ENCODE results near the gene METTL25B.
A peak's percentile ranks its signal among the peaks of the same experiment; 100 is the strongest.

Gene METTL25B

DNA sequence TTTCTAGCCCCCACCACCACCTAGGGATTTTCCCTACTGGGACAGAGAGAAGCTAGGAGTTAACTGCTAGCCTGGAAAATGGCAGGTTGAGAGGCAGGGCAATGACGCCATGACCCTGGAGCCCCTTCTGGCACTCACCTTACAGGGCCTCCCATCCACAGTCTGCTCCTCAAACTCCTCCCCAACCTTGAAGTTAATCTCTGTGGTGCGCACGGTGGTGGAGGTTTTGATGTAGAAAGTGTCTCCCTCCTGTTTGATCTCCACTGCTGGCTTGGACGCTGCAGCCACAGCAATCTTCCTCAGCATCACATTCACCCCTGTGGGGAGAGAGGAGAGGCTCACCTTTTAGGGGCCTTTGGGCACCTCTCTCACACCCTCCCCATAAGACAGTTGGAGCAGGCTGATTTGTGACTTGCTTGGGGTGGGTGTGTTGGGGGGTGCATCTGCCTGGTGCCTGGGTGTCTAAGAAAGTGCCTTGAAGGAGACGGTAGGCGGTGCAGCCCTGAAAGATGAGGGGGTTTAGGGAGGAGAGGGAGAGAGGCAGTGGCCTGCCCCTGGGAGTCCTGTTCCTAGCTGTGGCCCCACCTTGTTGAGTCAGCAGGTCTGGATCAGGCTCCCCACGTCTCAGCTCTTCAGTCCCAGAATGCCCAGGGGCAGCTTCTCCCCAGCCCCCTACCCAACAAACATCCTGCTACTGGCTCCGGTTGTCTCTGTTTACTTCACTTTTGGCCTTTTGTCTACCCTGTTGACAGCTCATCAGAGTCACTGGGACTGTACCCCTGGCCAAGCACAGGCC is 27.3 kb upstream of the METTL25B start:
- no peak for DNase-seq (ENCODE audit: low spot score)

DNA sequence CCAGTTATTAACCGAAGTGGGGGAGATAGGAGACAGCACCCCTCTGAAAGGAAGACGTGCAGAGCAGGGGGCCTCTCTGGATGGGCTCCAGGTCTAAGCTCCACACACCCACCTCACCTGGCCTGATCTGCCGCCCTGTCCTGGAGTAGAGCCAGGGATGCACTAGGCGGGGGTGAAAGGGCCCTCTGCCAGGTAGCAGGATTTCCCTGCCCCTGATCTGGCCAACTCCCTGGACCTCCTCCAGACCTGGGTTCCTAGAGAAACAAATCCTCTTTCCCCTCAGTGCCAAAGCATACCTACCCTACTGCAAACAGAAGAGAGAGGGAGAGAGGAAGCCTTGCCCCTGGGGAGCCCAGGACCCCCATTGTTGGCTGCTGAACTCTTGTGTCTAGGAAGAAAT is 24.9 kb upstream of the METTL25B start:
- no peak for DNase-seq (ENCODE audit: low spot score)

DNA sequence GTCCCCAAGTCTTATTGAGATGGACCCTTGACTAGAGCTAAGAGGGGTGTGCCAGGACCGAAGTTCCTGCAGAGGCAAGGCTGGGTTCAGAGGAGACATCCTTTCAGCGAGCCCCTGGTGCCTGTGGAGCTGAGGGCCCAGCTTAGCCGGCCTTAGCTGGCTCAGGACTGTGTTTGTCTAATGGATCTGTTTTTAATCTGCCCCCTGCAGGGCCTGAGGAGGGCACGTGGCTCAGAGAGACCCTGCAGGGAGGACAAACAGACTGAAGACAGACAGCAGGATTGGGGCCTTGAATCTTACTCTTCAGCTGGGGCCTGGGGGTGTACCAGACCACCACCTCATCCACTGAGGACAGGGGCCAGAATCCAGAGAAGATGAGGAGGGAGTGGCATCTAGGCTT is 24.5 kb upstream of the METTL25B start:
- no peak for DNase-seq (ENCODE audit: low spot score)

DNA sequence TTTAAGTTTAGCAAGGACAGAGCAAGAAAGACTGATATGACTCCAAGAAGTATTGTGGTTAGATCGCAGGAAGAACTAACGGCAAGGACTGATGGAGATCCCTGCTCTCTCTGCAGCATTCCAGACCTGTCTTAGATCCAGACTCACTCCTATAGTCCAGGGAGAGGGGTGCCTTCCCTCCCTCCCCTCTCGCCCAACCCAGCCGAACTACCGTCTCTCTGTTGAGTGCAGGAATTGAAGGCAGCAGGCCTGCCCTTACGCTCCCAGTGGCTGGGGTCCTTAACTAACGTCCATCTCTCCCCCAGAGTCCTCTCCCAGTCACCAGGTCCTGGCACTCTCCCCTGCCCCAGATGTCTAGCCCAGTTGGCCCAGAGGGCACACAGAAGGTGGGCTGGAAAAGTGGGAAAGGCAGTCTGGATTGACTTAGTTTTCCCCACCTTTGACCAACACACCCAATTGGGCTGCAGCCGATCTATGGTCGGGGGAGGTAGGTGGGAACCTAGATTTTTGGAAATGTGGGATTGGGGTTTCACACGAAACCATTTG is 24.0 kb upstream of the METTL25B start:
- no peak for DNase-seq (ENCODE audit: low spot score)

DNA sequence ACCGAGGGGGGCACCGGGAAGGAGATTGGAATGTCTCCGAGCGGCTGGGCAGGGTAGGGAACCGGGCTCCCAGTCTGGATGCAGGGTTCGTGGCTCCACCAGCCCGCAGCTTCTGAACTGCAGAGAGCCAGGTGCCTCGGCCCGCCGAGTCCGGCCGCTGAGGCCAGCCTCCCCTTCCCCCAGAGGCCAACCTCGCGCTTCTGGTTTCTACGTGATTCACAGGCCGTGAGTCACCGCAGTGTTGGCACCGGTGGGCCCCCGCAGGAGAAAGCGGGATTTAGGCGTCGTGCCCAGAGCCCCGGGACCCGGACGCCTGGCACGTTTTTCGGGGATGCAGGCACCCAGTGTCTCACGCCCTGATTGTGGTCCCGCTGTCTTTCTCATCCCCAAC is 23.3 kb upstream of the METTL25B start:
- DNase-seq (ENCODE audit: low spot score): no peak

DNA sequence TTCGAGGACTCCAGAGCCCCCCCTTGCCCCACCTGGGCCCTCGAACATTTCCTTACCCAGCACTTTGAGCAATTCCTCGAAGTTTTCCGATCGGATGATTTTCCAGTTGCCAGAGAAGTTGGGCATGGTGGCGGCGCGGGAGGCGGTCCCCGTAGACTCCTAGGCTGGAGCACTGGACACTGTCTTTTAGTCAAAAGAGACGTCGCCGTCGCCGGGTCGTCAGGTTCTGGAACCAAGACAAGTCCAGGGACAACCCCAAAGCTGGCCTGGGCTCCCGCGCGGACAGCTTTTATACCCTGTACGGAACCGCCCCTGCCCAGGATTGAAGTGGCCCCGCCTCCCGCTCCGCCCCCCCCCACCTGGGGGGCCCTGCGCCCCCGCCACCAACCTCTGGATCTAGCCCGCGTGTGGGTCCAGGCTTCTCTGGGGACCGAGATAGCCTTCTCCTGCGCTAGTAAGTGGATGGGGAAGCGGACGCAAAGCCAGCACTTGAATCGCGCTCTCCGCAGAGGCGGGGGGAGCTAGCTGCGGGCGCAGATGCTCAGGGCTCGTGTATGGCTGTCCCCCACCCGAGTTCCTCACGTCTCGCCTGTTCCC is 22.9 kb upstream of the METTL25B start, which contains the start of gene CRABP2:
CRABP2 (minus strand) TSS at position 263 of the 597 bp plus-strand sequence; CDS start at position 126, 137 bp downstream.
- DNase-seq (ENCODE audit: low spot score): peak; percentile 67

DNA sequence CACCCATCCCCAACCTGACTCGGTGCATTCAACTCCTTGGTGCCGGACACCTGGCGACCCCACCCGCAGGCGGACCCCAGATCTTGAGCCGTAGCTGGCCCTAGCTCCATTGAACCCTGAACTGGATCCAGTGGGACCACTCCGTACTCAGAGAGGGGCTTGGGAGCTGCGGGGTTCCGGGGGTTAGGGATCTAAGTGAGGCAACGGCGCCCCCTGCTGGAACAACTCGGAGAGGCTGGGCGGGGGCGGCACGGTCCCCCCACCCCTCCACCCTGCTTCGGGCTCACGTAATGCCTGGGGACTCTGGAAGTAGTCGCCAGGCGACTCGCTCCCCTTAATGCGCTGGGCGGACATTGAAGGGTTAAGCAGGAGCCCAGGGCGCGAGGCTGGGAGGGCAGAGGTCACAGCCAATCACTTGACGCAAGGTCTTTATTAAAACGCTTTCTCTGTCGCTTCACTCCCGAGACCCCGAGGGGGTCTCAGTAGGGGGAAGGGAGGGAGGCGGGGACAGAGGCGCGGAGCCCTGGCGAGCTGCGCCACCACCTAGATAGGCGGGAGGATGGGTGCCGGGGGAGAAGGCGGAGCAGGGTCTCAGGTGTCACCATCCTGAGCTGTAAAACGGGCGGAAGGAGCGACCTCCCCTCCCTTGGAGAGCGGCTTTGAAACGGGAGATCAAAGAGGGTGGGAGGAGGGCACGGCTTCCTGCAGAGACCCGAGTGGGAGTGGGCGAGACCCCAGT is 22.2 kb upstream of the METTL25B start:
- DNase-seq (ENCODE audit: low spot score): peak; percentile 90

DNA sequence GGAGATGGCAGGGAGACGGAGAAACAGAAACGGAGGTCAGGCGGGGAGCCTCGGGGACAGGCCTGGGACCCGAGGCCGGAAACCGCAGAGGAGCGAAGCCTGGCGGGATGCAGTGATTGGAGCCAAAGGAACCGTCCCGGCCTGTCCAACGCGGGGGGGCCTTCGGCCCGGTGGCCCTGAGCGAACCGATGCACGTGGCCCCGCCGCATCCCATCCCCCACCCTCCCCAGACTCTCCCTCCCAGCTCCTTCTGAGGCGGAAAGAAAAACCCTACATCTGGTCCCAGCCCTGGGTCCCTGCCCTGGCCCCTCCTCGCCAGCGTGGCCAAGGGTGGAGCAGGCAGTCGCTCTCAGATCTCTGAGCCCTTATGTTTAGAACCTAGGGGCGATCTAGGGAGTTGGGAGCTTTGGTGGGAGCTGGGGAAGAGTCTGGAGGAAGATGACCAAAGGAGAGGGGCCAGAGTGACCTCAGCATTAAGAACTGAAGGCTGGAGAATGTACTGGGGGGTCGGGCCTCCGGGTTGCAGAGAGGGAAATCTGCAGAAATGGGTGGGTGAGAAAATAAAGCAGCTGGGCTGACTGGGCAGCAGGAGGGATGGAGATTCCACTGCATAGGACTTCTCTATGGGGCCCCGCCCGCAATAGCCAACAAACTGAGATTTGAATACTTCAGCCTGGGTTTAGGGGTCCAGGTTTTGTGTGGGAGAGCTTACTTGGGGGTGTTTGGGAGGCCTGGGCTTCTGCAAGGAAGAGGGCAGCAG is 21.4 kb upstream of the METTL25B start:
- DNase-seq (ENCODE audit: low spot score): no peak

DNA sequence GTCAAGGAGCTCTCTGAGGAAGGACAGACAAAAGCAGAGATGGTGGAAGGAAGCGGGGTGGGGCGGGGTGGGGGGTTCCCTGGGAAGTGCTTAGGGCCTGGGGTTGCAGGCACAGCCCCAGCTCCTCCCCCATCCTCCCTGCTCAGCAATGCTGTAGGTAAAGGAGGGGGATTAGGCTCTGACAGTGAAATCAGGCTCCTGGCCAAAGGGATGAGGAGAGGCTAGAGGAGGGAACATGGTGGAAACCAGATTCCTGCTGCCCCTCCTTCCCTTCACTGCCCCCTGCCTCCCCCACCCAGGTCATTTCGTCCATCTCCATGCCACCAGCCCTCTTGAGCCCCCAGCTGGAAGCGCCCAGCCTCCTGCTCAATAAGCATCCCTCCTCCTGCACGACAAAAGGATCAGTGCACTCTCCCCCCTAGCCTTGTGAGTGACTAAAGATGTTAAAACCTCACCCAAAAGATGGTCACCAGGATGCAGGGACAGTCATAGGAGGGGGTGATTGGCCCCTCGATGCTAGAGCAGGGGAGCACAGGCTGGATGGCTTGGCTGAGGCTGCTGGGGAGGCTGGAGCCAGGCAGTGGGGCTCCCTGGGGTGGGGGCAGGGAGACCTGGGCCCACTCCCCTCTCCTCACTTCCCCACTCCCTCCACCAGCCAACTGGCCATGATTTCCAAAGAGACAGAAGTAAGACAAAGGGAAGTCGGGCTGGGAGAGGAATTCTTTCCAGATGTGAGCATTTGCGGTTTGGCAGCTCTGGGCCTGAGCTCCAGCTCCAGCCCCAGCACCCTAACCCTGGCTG is 20.7 kb upstream of the METTL25B start:
- DNase-seq (ENCODE audit: low spot score): no peak

DNA sequence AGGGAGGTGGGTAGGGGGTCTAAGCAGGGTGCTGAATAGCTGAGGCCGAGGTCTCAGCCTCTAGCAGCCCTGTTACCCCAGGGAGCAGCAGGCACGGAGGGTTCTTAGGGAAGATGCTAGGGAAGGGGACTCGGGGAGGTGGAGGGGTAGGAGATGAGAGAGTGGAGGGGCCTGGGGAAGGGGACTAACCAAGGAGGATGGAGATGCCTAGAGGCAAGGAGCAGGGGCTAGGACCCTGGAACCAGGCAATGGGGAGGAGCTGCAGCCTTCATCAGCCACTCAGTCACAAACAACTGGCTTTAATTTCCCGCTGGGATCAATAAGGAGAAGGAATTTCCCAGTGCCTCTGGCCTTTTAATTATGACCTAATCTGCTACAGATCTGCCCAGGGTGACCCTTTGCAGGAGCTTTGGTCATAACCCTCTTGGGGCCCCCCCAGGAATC is 20.0 kb upstream of the METTL25B start:
- DNase-seq (ENCODE audit: low spot score): no peak

DNA sequence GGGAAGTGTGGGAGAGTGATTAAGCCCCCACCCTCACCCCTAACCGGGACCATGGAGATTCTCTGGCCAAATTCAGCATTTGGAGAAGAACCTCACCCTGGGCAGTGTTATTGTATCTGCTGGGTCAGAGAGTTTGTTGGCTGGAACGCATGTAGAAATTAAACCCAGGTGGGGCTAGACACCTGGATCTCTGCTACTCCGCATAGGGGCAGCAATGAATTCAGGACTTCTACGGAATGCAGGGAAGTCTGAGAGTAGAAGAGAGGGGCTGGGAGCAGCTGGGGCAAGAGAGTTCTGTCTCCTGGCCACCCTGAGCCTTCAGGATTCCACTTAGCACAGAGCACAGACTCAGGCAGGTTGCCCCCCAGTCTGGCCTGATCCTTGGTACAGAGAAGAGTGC is 19.2 kb upstream of the METTL25B start:
- DNase-seq (ENCODE audit: low spot score): no peak

DNA sequence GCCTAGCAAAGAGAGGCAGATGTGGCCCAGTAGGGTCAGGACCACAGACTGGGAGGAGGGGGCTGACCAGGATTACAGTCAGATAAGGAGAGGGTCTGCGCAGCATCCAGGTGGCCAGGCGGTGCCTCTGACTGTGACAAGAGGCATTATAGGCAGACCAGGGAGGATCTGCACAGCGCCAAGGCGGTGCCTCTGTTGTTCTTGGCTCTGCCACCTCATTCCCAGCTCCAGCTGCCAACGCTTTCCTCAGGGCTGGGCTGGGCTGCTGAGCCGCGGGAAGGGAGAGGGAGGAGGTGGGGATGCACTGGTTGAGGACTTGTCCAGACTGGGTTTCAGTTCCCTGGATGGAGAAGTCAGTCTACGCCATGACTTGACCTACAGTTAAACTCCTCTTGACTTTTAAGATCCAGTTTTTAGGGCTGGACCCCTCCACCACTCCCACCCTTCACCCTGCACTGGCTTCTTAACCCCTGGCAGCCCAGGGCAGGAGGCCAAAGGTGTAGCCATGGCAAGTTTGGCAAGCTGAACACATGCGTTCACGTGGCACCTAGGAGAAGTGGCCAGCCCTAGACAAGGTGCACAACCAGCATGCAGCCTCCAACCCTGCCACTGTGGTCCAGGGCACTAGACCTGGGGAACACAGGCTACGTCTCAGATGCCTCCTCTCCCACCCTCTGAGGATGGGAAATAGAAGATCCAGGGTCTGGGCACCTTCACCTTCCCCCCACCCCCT is 18.3 kb upstream of the METTL25B start:
- DNase-seq (ENCODE audit: low spot score): no peak

DNA sequence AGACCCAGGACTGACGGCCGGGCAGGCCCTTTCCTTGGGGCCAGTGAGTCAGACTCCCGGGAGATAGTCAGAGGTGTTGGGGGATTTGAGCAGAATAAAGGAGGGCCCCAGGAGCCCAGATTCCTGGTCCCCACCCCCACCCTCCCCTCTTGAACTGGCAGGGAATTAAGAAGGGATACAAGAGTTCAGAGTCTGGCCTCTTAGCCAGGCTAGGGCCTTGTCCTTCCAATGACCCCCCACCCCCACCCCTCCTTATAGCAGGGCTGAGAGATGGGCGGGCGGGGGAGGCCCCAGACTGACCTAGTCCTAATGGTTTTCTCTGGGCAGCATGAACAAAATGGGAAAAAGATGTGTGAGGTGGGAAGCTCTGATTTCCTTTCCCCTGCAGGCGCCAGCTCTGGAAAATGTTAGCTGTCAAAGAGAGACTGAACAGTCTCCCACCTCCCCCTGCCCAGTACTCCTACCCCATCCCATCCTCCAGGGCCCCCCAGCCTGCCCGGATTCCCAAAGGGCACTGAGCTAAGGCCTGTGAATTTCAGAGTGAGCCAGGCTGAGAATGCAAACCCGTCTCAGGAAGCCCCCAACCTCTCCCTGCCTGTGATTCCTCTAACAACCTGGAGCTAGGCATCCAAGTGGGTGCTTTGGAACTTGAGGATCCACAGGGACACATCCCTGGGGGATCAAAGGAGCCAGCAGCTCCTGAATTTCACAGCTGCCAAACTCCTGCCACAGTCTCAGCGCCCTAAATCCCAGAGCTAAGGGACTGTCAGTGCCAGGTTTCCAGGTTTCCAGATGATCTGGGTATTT is 17.1 kb upstream of the METTL25B start:
- no peak for DNase-seq (ENCODE audit: low spot score)

DNA sequence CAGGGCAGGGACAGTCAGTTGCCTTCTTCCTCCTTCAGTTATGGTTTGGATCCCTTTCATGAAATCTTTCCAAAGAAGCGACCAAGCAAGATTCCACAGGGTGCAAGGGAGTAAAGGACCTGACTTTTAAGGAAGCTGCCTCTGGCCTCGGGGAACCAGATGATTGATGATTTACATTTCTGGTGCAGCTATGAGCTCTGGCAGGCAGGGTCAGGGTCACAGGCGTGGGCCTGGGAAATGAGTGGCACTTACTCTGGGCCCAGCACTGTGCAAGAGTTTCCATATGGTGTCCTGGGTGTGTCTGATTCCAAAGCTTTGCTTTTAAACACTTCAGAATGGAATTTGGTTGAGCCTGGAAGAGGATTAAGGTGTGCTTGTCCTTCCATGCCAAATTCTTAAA is 15.6 kb upstream of the METTL25B start:
- DNase-seq (ENCODE audit: low spot score): no peak

DNA sequence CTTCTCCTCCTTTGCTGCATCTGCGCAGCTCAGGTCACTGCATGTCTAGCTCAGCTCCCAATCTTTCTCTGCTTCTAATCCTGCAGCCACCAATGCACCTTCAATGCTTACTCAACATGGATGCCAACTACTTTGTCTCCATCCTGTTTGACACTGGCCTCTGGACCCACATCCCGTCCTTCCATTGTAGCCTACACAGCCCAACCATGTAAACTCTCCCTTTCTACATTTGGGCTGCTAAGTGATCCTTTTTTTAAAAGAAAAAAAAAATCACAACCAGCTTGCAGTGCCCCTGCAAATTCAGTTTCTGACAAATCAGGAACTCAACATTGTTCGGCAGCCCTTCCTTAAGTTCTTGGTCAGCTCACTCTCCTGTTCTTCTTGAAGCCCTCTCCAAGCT is 13.4 kb upstream of the METTL25B start:
- no peak for DNase-seq (ENCODE audit: low spot score)

DNA sequence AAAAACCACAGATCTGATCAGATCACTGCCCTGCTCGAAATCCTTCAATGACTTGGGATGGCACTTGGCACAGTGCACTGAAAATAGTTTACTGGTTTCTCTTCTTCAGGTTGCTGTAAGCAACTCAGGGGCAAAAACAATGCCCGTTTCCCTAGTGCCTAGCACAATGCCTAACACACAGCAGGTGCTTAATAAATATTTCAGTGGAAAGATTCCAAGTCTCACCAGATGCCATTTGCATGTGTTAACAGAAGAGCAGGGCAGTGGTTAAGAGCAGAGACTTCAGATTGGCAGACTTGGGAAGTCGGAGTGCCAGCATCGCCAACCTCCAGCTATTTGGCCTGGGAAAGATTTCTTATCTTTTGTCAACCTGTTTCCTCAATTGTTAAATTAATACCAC is 10.9 kb upstream of the METTL25B start:
- no peak for DNase-seq (ENCODE audit: low spot score)

DNA sequence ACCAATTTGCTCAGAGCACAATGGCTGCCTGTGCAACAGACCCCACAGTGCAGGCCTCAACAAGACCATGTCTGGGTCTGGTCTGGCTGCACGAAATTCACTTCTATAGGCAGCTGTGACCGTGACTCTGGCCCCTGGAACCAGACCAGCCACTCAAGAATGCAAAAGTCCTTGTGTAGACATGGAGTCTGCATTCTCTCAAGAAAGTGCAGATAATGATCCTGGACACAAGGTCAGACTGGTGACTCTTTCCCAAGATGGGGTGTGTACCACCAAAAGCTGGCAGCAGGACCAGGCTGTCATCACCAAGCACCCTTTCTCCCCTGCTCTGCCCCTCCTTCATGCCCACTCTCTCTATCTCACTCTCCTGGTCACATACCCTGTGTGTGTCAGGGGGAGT is 7.1 kb upstream of the METTL25B start:
- DNase-seq (ENCODE audit: low spot score): no peak

DNA sequence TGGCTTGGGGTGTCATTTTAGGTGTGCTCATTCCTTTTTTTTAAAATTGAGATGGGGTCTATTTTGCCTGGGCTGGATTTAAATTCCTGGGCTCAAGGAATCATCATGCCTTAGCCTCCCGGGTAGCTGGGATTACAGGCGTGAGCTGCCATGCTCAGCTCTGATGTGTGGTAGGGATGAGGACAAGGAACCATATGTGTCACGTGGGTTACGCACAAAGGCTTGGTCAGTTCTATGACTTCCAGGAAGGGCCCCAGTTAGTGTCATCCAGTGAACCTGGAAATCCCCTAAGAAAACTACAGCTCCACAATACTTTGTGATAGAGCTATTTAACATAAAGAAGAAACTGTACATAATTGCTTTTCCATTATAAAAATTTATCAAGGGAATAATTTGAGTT is 6.7 kb upstream of the METTL25B start:
- DNase-seq (ENCODE audit: low spot score): no peak

DNA sequence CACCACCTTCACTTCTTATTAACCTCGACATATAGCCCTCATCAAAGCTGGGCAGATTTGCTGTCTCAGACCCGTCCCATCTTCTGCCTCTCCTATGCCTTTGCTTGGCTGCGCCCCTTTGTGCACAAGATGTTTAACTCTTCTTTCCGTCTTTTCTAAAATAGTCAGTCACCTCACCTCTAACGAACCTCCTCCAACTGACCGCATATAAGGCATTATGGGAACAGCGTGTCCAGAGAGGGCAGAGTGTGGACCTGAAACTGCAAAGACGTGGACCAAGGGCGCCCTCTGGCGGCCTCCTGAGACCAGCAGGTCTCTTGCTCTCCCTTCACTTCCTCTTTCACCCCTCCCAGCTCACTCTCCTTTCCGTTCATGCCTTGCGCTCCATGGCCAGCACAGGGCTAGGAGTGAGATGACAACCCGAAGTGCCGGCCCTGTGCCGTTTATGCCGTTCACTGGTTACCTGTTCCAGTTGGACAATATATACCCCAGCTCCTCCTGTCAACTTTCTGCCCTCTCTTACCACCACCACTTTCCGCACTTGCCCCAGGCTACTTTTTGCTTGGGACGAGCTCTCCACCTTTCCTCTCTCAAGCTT is 2.5 kb upstream of the METTL25B start:
- DNase-seq (ENCODE audit: low spot score): peak; percentile 91
